Measurements from ENCODE around the gene CCDC85A.

The CCDC85A gene

GRCh38 chr2:56334622-56335021, 150.8 kb downstream of the CCDC85A start:
- TF ChIP-seq POU6F1 (CRISPR knock-in tag; IDR thresholded peaks at IDR 0.05; ENCODE audit: borderline replicate concordance, low read depth) (no peak), TOX (CRISPR knock-in tag; IDR thresholded peaks at IDR 0.05; ENCODE audit: borderline replicate concordance) (no peak), ZC3H10 (CRISPR knock-in tag; IDR thresholded peaks at IDR 0.05) (no peak), ZNF565 (CRISPR knock-in tag; conservative IDR thresholded peaks at IDR 0.05; ENCODE audit: low read depth) (no peak), BACH2 (CRISPR knock-in tag; IDR thresholded peaks at IDR 0.05; ENCODE audit: borderline replicate concordance) (no peak), RARB (CRISPR knock-in tag; IDR thresholded peaks at IDR 0.05) (no peak), ZFP30 (CRISPR knock-in tag; IDR thresholded peaks at IDR 0.05) (no peak), ISL1 (CRISPR knock-in tag; IDR thresholded peaks at IDR 0.05) (no peak), ARNTL (CRISPR knock-in tag; IDR thresholded peaks at IDR 0.05; ENCODE audit: borderline replicate concordance, low read depth) (no peak), OSR1 (CRISPR knock-in tag; IDR thresholded peaks at IDR 0.05) (no peak), CREB5 (CRISPR knock-in tag; IDR thresholded peaks at IDR 0.05; ENCODE audit: low read depth) (no peak), ZNF70 (CRISPR knock-in tag; IDR thresholded peaks at IDR 0.05) (no peak), CSRNP3 (CRISPR knock-in tag; IDR thresholded peaks at IDR 0.05) (no peak), ESRRG (CRISPR knock-in tag; IDR thresholded peaks at IDR 0.05) (no peak), TSHZ2 (CRISPR knock-in tag; IDR thresholded peaks at IDR 0.05) (no peak)
- ATAC-seq: peak; percentile 74

GRCh38 chr2:56335101-56335500, 151.3 kb downstream of the CCDC85A start:
- TF ChIP-seq BACH2 (CRISPR knock-in tag; IDR thresholded peaks at IDR 0.05; ENCODE audit: borderline replicate concordance): no peak
- TF ChIP-seq OSR1 (CRISPR knock-in tag; IDR thresholded peaks at IDR 0.05): no peak
- no peak for TF ChIP-seq ZFP3 (CRISPR knock-in tag; IDR thresholded peaks at IDR 0.05)
- no peak for TF ChIP-seq ZC3H10 (CRISPR knock-in tag; IDR thresholded peaks at IDR 0.05)
- TF ChIP-seq PPARA (CRISPR knock-in tag; IDR thresholded peaks at IDR 0.05; ENCODE audit: borderline replicate concordance): no peak
- TF ChIP-seq TOX (CRISPR knock-in tag; IDR thresholded peaks at IDR 0.05; ENCODE audit: borderline replicate concordance): no peak
- no peak for TF ChIP-seq ZNF565 (CRISPR knock-in tag; conservative IDR thresholded peaks at IDR 0.05; ENCODE audit: low read depth)
- TF ChIP-seq CSRNP3 (CRISPR knock-in tag; IDR thresholded peaks at IDR 0.05): no peak
- TF ChIP-seq RARB (CRISPR knock-in tag; IDR thresholded peaks at IDR 0.05): no peak
- no peak for TF ChIP-seq TSHZ2 (CRISPR knock-in tag; IDR thresholded peaks at IDR 0.05)
- no peak for TF ChIP-seq ZNF8 (CRISPR knock-in tag; IDR thresholded peaks at IDR 0.05)
- no peak for TF ChIP-seq GLIS3 (CRISPR knock-in tag; IDR thresholded peaks at IDR 0.05)
- no peak for TF ChIP-seq ESRRG (CRISPR knock-in tag; IDR thresholded peaks at IDR 0.05)
- TF ChIP-seq ISL1 (CRISPR knock-in tag; IDR thresholded peaks at IDR 0.05): no peak
- TF ChIP-seq TCF4 (CRISPR knock-in tag; IDR thresholded peaks at IDR 0.05; ENCODE audit: borderline replicate concordance): no peak
- TF ChIP-seq CSDC2 (CRISPR knock-in tag; IDR thresholded peaks at IDR 0.05): no peak
- TF ChIP-seq SNAI2 (CRISPR knock-in tag; IDR thresholded peaks at IDR 0.05): no peak
- no peak for ATAC-seq

All from SK-N-SH treated with all-trans-retinoic acid at 6 μM for 48 hours (cell line).